Body of pancreas (tissue), 4 donors: ENCODE measurements around the gene BRD3OS. TPM values are rescaled to one million over a fixed set of nuclear protein-coding genes. Genes with fewer than 3 reads are reported as not detected.
A peak's percentile ranks its signal among the peaks of the same experiment; 100 is the strongest.

Experiments used
- ATAC-seq: fragments of 150-250 bp; one replicate; pipeline ENCODE4 v1.9.1; 2016
- DNase-seq, 4 donors: peaks; one replicate each; pipeline ENCODE4 v3.0.0-alpha.2; 2019
- H3K27ac ChIP-seq, 4 donors: fragments of 200-600 bp; sonication (generic); 1 replicate in 3 of 4; 2 replicates in 1 of 4; pipeline versions ENCODE4 v1.5.1 to v1.6.1; 2016 to 2019; ENCODE audit warnings: mild to moderate bottlenecking in 1 of 4, mixed read lengths in 1 of 4, moderate library complexity in 1 of 4
- H3K27me3 ChIP-seq, 2 donors: fragments of 200-600 bp; sonication (generic); one replicate each; pipeline ENCODE4 v1.6.0; 2016; ENCODE audit warnings: mild to moderate bottlenecking in 1 of 2
- H3K36me3 ChIP-seq, 2 donors: fragments of 200-600 bp; sonication (generic); replicated peaks in 1 of 2; 2 replicates each; pipeline ENCODE4 v1.5.1; 2016; ENCODE audit warnings: low read depth in 2 of 2; ENCODE audit not compliant: insufficient read depth in 1 of 2
- H3K4me1 ChIP-seq: fragments of 200-600 bp; sonication (generic); one replicate; pipeline ENCODE4 v1.6.0; 2016
- H3K4me3 ChIP-seq, 2 donors: fragments of 200-600 bp; sonication (generic); 1 replicate in 1 of 2; 2 replicates in 1 of 2; pipeline ENCODE4 v1.5.1; 2016 to 2019
- H3K9me3 ChIP-seq, 3 donors: fragments of 200-600 bp; sonication (generic); 1 replicate in 2 of 3; 2 replicates in 1 of 3; pipeline ENCODE4 v1.5.1; 2016
- CTCF ChIP-seq, 7 experiments: fragments of 450-650 bp in 4 of 7; fragments of 200-600 bp in 3 of 7; sonication (generic) in 3 of 7; IDR thresholded peaks; one replicate each; pipeline ENCODE4 v1.5.1; 2016 to 2019; ENCODE audit warnings: antibody characterized with exemption in 7 of 7
- POLR2A ChIP-seq, 3 donors: fragments of 450-650 bp; IDR thresholded peaks; one replicate each; pipeline ENCODE4 v1.6.1; 2016; ENCODE audit warnings: antibody characterized with exemption in 3 of 3, mild to moderate bottlenecking in 2 of 3
- WGBS, 2 donors: methylation state at CpG; one replicate each; pipeline ENCODE4 v1.1.5; 2017; 5-methylcytosine and 5-hydroxymethylcytosine counted together
- intact Hi-C: fragments of 100-400 bp; cut with DNase I; formaldehyde crosslinking; loops from one replicate; pipeline ENCODE4 v1.15.1; 2023
- total RNA-seq, 2 donors: library from RNA; depleted of rRNA; stranded (reverse); fragments of >200 nt; gene quantifications; one replicate each; pipeline ENCODE4 v1.1.0, GENCODE V29; 2016

The BRD3OS gene
- total RNA-seq, 2 donors from 2014 or later, result 7.3 to 9.6 TPM

GRCh38 chr9:133991214-133991921 is 33.9 kb upstream of the BRD3OS start:
- Histone ChIP-seq H3K4me1 (peaks cover 58% of the 10 kb centered on the region), H3K4me3 (peak overlapping the region; percentile 37 to 42), H3K27me3 (no peaks in the 10 kb centered on the region), H3K9me3 (no peaks in the 10 kb centered on the region), H3K27ac (peak overlapping the region; percentile 76 to 97 (median 88)), H3K36me3 (no peaks in the 10 kb centered on the region)
- 0 to 1% methylated on average over 6 to 65 of the region's 82 CpGs for WGBS, 2 donors
- peak; percentile 5 for ATAC-seq
- TF ChIP-seq POLR2A (IDR thresholded peaks at IDR 0.05), result peak in 1 of 3 donors; percentile 4
- TF ChIP-seq CTCF (IDR thresholded peaks at IDR 0.05), result no peak
- DNase-seq, result peak in 1 of 4 donors; percentile 41
- intact Hi-C loops, result no loop called here

GRCh38 chr9:133991964-133992779 is 33.1 kb upstream of the BRD3OS start, which contains the start of gene VAV2:
Gene VAV2 (minus strand): TSS chr9:133992324. CDS start chr9:133992278, 46 bp downstream.
- 0% methylated on average over 4 to 73 of the region's 124 CpGs for WGBS, 2 donors
- H3K9me3 ChIP-seq, result no peaks in the 10 kb centered on the region
- H3K4me3 ChIP-seq, result peak within 1 kb of the TSS; percentile 48 to 65
- H3K27ac ChIP-seq, result peak within 1 kb of the TSS; percentile 76 to 97 (median 88)
- DNase-seq, result peak; percentile 75 to 85 (median 82)
- no peaks in the 10 kb centered on the region for H3K27me3 ChIP-seq
- ATAC-seq, result peak; percentile 59
- H3K36me3 ChIP-seq, result no peaks in the 10 kb centered on the region
- TF ChIP-seq POLR2A (IDR thresholded peaks at IDR 0.05) (peak; percentile 60 to 69 (median 65)), CTCF (IDR thresholded peaks at IDR 0.05) (peak in 2 of 7 experiments; percentile 1 to 6)
- intact Hi-C loops, result no loop called here
- peaks cover 56% of the 10 kb centered on the region for H3K4me1 ChIP-seq

GRCh38 chr9:133992780-133993634 is 32.3 kb upstream of the BRD3OS start:
- intact Hi-C loops, result no loop called here
- TF ChIP-seq POLR2A (IDR thresholded peaks at IDR 0.05) (peak; percentile 48 to 75 (median 75)), CTCF (IDR thresholded peaks at IDR 0.05) (peak in 6 of 7 experiments; percentile 16 to 62 (median 44))
- Histone ChIP-seq H3K36me3 (no peaks in the 10 kb centered on the region), H3K27me3 (no peaks in the 10 kb centered on the region), H3K9me3 (no peaks in the 10 kb centered on the region), H3K4me3 (peak overlapping the region; percentile 48 to 52), H3K27ac (peak overlapping the region; percentile 76 to 97 (median 88)), H3K4me1 (peaks cover 48% of the 10 kb centered on the region)
- WGBS, 2 donors, result 1% methylated on average over 70 of the region's 74 CpGs; no CpG with 5 or more reads in 1 of the 2 donors
- DNase-seq (peak; percentile 79 to 87 (median 84)), ATAC-seq (peak; percentile 68)

GRCh38 chr9:133993635-133994253 is 31.5 kb upstream of the BRD3OS start:
- Histone ChIP-seq H3K4me3 (no peak overlapping the region), H3K27me3 (no peaks in the 10 kb centered on the region), H3K27ac (peak overlapping the region in 3 of 4 donors; percentile 86 to 97 (median 91)), H3K9me3 (no peaks in the 10 kb centered on the region), H3K36me3 (no peaks in the 10 kb centered on the region), H3K4me1 (peaks cover 40% of the 10 kb centered on the region)
- DNase-seq, result no peak
- intact Hi-C loops, result no loop called here
- 67 to 79% methylated on average over 2 to 16 of the region's 16 CpGs for WGBS, 2 donors
- TF ChIP-seq CTCF (IDR thresholded peaks at IDR 0.05) (no peak), POLR2A (IDR thresholded peaks at IDR 0.05) (no peak)
- ATAC-seq, result no peak
